HG03196 (cell line): Measurements from ENCODE around the gene ELMO3.

Source experiments
- ATAC-seq: cut with Tn5 transposase; IDR thresholded peaks from one replicate; pipeline ENCODE4 v1.9.1; 2021; ENCODE audit not compliant: unreplicated experiment

Gene ELMO3

GRCh38 chr16:67163999-67164558 lies 34.9 kb upstream of the ELMO3 start:
- ATAC-seq, result no peak

DNA sequence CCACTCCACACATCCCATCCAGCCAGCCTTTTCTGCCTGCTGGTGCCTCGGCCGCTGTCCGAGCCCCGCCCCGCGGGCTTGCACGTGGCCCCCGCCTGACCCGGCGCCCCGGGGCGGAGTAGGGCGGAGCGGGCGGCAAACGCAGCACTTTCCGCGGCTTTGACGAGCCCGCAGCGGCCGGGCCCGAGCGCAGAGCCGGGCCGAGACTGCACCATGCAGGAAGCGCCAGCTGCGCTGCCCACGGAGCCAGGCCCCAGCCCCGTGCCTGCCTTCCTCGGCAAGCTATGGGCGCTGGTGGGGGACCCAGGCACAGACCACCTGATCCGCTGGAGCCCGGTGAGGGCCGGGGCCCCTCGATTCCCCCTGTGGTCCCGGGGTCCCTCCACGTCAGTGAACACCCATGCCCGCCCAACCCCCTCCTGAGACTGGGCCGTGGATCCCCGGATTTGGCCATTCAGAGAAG lies 34.3 kb upstream of the ELMO3 start, which contains the start of gene HSF4:
TSS of gene HSF4 (plus strand) at position 147 of the 463 bp plus-strand sequence. CDS start at position 214, 67 bp downstream.
- no peak for ATAC-seq

DNA sequence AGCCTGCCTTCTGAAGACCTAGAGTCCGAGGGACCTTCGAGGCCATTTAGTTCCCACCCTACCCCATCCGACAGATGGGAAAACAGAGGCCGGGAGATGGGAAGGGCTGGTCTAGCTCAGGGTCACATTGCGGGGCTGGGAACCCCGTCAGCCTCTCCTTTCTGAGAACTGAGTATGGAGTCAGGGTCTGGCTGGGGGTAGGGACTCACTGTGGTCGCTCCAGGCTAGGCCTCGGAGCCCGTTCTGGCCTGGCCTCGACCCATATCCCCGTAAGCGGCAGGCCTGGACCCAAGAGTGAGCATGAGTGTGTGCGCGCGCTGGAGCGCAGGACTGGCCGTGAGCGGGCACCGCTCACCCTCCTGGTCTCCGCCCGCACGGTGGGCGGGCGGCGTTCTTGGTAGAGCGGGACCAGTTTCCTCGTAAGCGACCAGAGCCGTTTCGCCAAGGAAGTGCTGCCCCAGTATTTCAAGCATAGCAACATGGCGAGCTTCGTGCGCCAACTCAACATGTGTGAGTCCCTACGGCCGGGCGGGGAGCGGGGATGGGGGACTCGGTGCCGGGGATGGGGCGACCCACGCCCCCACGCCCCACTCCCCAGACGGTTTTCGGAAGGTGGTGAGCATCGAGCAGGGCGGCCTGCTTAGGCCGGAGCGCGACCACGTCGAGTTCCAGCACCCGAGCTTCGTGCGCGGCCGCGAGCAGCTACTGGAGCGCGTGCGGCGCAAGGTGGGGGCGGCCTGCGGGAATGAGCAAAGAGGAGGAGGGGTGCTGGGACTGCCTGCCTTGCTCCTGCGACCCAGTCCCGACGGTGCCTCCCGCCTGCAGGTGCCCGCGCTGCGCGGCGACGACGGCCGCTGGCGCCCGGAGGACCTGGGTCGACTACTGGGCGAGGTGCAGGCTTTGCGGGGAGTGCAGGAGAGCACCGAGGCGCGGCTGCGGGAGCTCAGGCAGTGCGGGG lies 33.5 kb upstream of the ELMO3 start:
- ATAC-seq, result no peak

DNA sequence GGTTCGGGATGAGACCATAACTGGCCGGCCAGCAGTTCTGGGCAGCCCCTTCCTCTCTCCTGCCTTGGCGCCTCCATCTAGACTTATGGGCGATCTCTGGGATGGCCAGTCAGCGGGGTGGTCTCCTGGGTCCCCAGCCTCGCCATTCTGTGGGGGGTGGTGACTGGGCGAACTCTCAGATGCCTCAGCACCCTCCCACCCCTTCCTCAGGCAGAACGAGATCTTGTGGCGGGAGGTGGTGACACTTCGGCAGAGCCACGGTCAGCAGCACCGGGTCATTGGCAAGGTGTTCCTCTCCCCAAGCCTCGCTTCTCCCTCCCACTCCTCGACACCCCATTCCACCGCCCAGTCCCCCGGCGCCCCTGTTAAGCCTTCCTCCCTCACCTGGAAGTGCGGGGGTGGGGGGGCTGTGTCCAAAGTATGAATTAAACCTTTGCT lies 32.8 kb upstream of the ELMO3 start:
- no peak for ATAC-seq

GRCh38 chr16:67166598-67167168 lies 32.2 kb upstream of the ELMO3 start:
- no peak for ATAC-seq

- no peak for ATAC-seq
These were observed 31.3 kb upstream of the ELMO3 start for GRCh38 chr16:67167588-67167987.

DNA sequence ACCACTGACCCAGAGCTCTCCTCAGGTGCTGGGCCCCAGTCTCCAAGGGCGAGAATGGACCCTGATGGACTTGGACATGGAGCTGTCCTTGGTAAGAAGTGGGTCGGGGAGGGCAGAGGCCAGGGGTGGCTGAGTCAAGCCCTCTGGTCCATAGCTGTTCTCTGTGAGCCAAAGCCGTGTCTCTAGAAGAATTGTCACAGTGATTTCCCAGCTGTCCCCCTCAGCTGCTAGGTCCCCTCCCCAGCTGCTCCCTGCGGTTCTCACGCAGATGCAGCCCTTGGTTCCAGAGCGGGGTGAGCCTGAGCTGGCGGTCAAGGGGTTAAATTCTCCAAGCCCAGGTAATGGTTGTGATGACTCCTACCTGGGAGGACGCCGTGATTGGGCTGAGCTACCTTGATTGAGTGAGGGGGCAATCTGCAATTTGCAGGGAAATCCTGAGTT lies 29.9 kb upstream of the ELMO3 start:
- no peak for ATAC-seq

GRCh38 chr16:67169642-67170167 lies 29.2 kb upstream of the ELMO3 start:
- peak; percentile 3 for ATAC-seq

GRCh38 chr16:67170168-67170948 lies 28.6 kb upstream of the ELMO3 start, which contains the start of gene NOL3:
Gene NOL3, plus strand, starts transcription at chr16:67170538.
- ATAC-seq, result peak; percentile 38

DNA sequence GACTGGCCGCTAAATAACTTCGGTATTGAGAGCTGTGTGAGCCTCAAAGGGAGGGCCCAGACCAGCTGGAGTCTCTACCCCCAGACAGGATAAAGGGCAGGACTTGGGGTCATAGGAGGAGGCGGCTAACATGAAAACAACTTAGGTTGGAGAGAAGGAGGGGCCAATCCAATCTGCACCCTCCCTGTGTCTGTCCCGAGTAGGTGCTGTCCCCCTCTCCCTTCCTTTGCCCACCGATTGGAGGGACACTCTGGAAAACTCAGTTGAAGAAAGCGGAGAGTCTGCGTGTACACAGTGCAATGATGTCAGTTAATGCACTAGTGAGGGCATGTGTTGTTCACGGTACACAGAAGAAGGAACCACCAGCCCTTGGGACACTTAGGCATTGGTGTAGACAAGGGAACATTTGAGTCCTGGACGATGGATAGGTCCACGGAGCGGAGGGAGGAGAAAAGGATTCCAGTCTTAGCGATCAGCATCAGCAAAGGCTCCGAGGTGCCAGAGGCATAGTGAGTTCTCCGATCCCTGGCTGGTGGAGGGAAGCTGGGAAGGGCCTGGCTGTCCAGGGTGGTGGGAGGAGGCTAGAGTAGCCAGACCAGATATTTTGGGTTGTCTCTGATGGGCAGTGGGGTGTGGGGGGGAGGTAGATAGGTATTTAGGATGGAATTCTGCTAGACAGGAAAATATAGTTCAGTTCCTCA lies 27.8 kb upstream of the ELMO3 start:
- no peak for ATAC-seq

DNA sequence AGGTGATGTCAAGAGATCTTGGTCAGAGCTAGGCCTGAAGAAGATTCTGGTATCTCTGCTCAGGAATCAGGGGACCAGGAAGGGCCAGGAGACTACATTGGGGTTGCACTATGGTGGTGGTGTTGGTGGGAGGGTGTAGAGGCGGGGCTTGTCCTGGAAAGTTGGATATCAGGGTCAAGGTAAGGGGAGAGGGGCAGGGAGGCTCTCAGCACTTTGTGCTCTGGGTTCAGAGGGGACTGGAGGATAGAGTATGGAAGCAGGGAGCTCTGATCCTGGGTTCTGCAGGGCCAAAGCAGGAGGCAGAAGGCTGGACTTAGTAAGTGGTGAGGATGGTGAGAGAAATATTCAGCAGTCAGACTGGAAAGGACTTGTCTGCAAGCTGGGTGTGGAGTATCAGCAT lies 25.6 kb upstream of the ELMO3 start:
- ATAC-seq, result no peak

- ATAC-seq, result peak; percentile 38
These were observed 24.9 kb upstream of the ELMO3 start for GRCh38 chr16:67173808-67174705.

GRCh38 chr16:67174706-67175231 lies 24.2 kb upstream of the ELMO3 start:
- no peak for ATAC-seq

DNA sequence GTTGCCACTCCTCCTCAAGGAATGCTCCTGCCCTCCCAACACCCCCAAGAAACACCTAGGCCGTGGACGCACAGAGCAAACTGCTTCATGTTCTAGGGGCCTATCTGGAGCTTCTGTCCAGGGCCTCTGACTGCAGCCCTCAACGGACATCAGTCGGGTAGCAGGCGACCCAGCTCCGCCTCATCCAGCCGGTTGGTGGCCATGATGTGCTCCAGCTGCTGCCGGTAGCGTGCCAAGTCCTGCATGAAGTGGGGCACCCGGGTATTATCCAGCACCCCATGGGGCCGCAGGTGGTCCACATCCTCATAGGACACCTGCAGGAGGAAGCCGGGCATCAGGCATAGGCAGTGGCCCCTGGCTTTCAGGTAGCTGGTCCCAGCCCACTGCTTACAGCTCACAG lies 22.3 kb upstream of the ELMO3 start:
- no peak for ATAC-seq

- no peak for ATAC-seq
These were observed 20.9 kb upstream of the ELMO3 start for GRCh38 chr16:67177743-67178699.

GRCh38 chr16:67179421-67180080 lies 19.4 kb upstream of the ELMO3 start:
- ATAC-seq, result no peak

DNA sequence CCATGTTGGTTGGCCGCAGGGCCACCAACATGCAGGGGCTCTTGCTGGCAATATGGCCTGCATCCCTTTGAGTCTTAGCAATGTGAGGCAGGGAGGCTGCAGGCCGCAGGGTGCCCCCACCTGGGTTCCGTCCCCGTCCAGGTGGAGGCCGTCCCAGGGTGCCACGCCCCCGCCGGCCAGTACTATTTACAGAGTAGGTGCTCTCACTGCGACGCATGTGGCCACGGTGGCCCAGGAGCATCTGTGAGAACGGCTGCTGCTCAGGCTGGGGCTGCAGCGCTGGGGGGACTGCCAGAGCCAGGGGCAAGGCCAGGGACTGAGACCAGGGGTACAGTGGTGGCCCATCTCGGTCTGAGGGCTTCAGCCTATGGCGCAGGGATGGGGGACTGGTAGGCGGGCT lies 18.8 kb upstream of the ELMO3 start:
- no peak for ATAC-seq
